AG04450 (cell line): ENCODE measurements around the gene EEIG1. TPM values are rescaled to one million over a fixed set of nuclear protein-coding genes. Genes with fewer than 3 reads are reported as not detected.

Source experiments
- CTCF ChIA-PET: fragments of 300-600, 350-600 bp; formaldehyde crosslinking; extraction: SDS; loops from one replicate; lab custom pipeline; 2022; ENCODE audit warnings: antibody characterized with exemption, inconsistent platforms; lab: Charles Lee
- POLR2A ChIA-PET: fragments of 350-600 bp; formaldehyde crosslinking; extraction: SDS; loops from one replicate; lab custom pipeline; 2021; ENCODE audit warnings: antibody characterized with exemption, inconsistent platforms; lab: Yijun Ruan, JAX
- DNase-seq: peaks from one replicate; pipeline ENCODE4 v3.0.0-alpha.2; 2011; ENCODE audit warnings: low read depth, low spot score
- H3K27ac ChIP-seq: one replicate; pipeline ENCODE4 v1.5.1; 2012; ENCODE audit warnings: low read depth, low read length, control low read depth
- H3K27me3 ChIP-seq: one replicate; pipeline ENCODE4 v1.6.0; 2012; ENCODE audit warnings: low read length; ENCODE audit not compliant: control insufficient read depth, insufficient read depth
- H3K4me3 ChIP-seq: 2 replicates; pipeline ENCODE4 v1.5.1; 2011; ENCODE audit warnings: mild to moderate bottlenecking, low read depth, low read length, control low read depth
- H3K9me3 ChIP-seq: 2 replicates; pipeline ENCODE4 v1.5.1; 2012; ENCODE audit warnings: low read length; ENCODE audit not compliant: control insufficient read depth, insufficient read depth
- CTCF ChIP-seq: IDR thresholded peaks from 2 replicates; pipeline ENCODE4 v1.5.1; 2011; ENCODE audit warnings: low read depth, low read length, control low read depth, inconsistent platforms
- polyA plus RNA-seq: library from polyadenylated mRNA; depleted of rRNA; stranded (reverse); fragments of >200 nt; gene quantifications from 2 replicates; pipeline ENCODE4 v1.2.3, GENCODE V29; 2011

Gene EEIG1
- polyA plus RNA-seq, 1 experiment, result 8.3 TPM

- TF ChIP-seq CTCF, result no peak
- ChIA-PET CTCF (interaction anchor here (1.2 to 3.3 kb wide), 4 partner anchors 12 to 162 kb away, joined by 6 to 22 read pairs (median 13); no protein-coding TSS in a partner anchor), POLR2A (interaction anchor here (0.5 kb wide), 1 partner anchor 21 kb away, joined by 3 read pairs; no protein-coding TSS in a partner anchor)
- DNase-seq, result no peak
- Histone ChIP-seq H3K27me3 (no peaks in the 10 kb centered on the region), H3K9me3 (no peaks in the 10 kb centered on the region; the same call in 1 of the 2 replicates), H3K4me3 (no peak overlapping the region), H3K27ac (no peak overlapping the region)
These were observed 25.3 kb downstream of the EEIG1 start for GRCh38 chr9:127955294-127956015.

GRCh38 chr9:127954831-127955293, 25.9 kb downstream of the EEIG1 start:
- CTCF ChIA-PET, result interaction anchor here (1.4 to 3.3 kb wide), 3 partner anchors 11 to 163 kb away, joined by 6 to 22 read pairs (median 20); no protein-coding TSS in a partner anchor
- no peaks in the 10 kb centered on the region for H3K27me3 ChIP-seq
- H3K9me3 ChIP-seq, result no peaks in the 10 kb centered on the region; the same call in 1 of the 2 replicates
- no peak for TF ChIP-seq CTCF
- no peak for DNase-seq
- H3K27ac ChIP-seq, result no peak overlapping the region
- H3K4me3 ChIP-seq, result no peak overlapping the region
- POLR2A ChIA-PET, result interaction anchor here (0.5 to 0.6 kb wide), 2 partner anchors 10 to 21 kb away, joined by 3 read pairs; no protein-coding TSS in a partner anchor

- POLR2A ChIA-PET, result interaction anchor here (0.6 kb wide), 2 partner anchors 11 to 25 kb away, joined by 3 read pairs; no protein-coding TSS in a partner anchor
- Histone ChIP-seq H3K27me3 (no peaks in the 10 kb centered on the region), H3K4me3 (no peak overlapping the region), H3K9me3 (no peaks in the 10 kb centered on the region; the same call in 1 of the 2 replicates), H3K27ac (peak overlapping the region; percentile 21)
- DNase-seq, result no peak
- TF ChIP-seq CTCF, result no peak
- CTCF ChIA-PET, result interaction anchor here (0.6 to 3.3 kb wide), 4 partner anchors 10 to 164 kb away, joined by 3 to 22 read pairs (median 13); no protein-coding TSS in a partner anchor
These were observed 26.9 kb downstream of the EEIG1 start for GRCh38 chr9:127953768-127954505.

- no peaks in the 10 kb centered on the region for H3K27me3 ChIP-seq
- ChIA-PET CTCF (interaction anchor here (1.3 to 3.3 kb wide), 4 partner anchors 9 to 165 kb away, joined by 8 to 22 read pairs (median 16); no protein-coding TSS in a partner anchor), POLR2A (interaction anchor here (1.3 kb wide), 1 partner anchor 28 kb away, joined by 3 read pairs; the partner anchor contains the start of gene EEIG1)
- DNase-seq, result no peak
- no peak overlapping the region for H3K27ac ChIP-seq
- H3K9me3 ChIP-seq, result no peaks in the 10 kb centered on the region; the same call in 1 of the 2 replicates
- no peak for TF ChIP-seq CTCF
- H3K4me3 ChIP-seq, result no peak overlapping the region
These were observed 27.6 kb downstream of the EEIG1 start for GRCh38 chr9:127953154-127953553.
